Measurements from ENCODE around the gene NKRF.
A peak's percentile ranks its signal among the peaks of the same experiment; 100 is the strongest.
"Not testable (repeated sequence)": the region's sequence is repeated elsewhere in the genome, so short reads cannot be mapped to it uniquely, and the experiment has no call there.

NKRF gene

GRCh38 chrX:119646515-119646914 is 40.3 kb upstream of the NKRF start:
- no peak for DNase-seq (ENCODE audit: low read depth)
- H3K4me3 ChIP-seq (ENCODE audit: low read depth, low read length) = no peak overlapping the region
- TF ChIP-seq MAX (IDR thresholded peaks at IDR 0.05; ENCODE audit: low read depth, low read length) (no peak), POLR2A (IDR thresholded peaks at IDR 0.05; ENCODE audit: extremely low read depth, insufficient read length) (no peak), CTCF (IDR thresholded peaks at IDR 0.05; ENCODE audit: low read depth, low read length) (no peak), MYC (IDR thresholded peaks at IDR 0.05; ENCODE audit: low read depth, low read length) (no peak)

GRCh38 chrX:119643696-119644095 is 37.5 kb upstream of the NKRF start:
- DNase-seq (ENCODE audit: low read depth) = no peak
- no peak overlapping the region for H3K4me3 ChIP-seq (ENCODE audit: low read depth, low read length)
- no peak for TF ChIP-seq POLR2A (IDR thresholded peaks at IDR 0.05; ENCODE audit: extremely low read depth, insufficient read length)
- no peak for TF ChIP-seq MYC (IDR thresholded peaks at IDR 0.05; ENCODE audit: low read depth, low read length)
- no peak for TF ChIP-seq MAX (IDR thresholded peaks at IDR 0.05; ENCODE audit: low read depth, low read length)
- no peak for TF ChIP-seq CTCF (IDR thresholded peaks at IDR 0.05; ENCODE audit: low read depth, low read length)

- no peak for TF ChIP-seq POLR2A (IDR thresholded peaks at IDR 0.05; ENCODE audit: extremely low read depth, insufficient read length)
- TF ChIP-seq MYC (IDR thresholded peaks at IDR 0.05; ENCODE audit: low read depth, low read length) = no peak
- TF ChIP-seq MAX (IDR thresholded peaks at IDR 0.05; ENCODE audit: low read depth, low read length) = no peak
- no peak for TF ChIP-seq CTCF (IDR thresholded peaks at IDR 0.05; ENCODE audit: low read depth, low read length)
- no peak overlapping the region for H3K4me3 ChIP-seq (ENCODE audit: low read depth, low read length)
- peak; percentile 23 for DNase-seq (ENCODE audit: low read depth)
Observed at GRCh38 chrX:119640731-119641170, 34.5 kb upstream of the NKRF start.

GRCh38 chrX:119638725-119639471 is 32.7 kb upstream of the NKRF start:
- no peak for TF ChIP-seq MYC (IDR thresholded peaks at IDR 0.05; ENCODE audit: low read depth, low read length)
- TF ChIP-seq MAX (IDR thresholded peaks at IDR 0.05; ENCODE audit: low read depth, low read length) = no peak
- no peak for TF ChIP-seq CTCF (IDR thresholded peaks at IDR 0.05; ENCODE audit: low read depth, low read length)
- no peak for TF ChIP-seq POLR2A (IDR thresholded peaks at IDR 0.05; ENCODE audit: extremely low read depth, insufficient read length)
- no peak overlapping the region for H3K4me3 ChIP-seq (ENCODE audit: low read depth, low read length)
- no peak for DNase-seq (ENCODE audit: low read depth)

- DNase-seq (ENCODE audit: low read depth); H3K4me3 ChIP-seq (ENCODE audit: low read depth, low read length): not testable (repeated sequence)
Observed at GRCh38 chrX:119637421-119637820, 31.2 kb upstream of the NKRF start.

- no peak for DNase-seq (ENCODE audit: low read depth)
- H3K4me3 ChIP-seq (ENCODE audit: low read depth, low read length) = no peak overlapping the region
- TF ChIP-seq POLR2A (IDR thresholded peaks at IDR 0.05; ENCODE audit: extremely low read depth, insufficient read length) = no peak
- no peak for TF ChIP-seq MAX (IDR thresholded peaks at IDR 0.05; ENCODE audit: low read depth, low read length)
- TF ChIP-seq MYC (IDR thresholded peaks at IDR 0.05; ENCODE audit: low read depth, low read length) = no peak
- TF ChIP-seq CTCF (IDR thresholded peaks at IDR 0.05; ENCODE audit: low read depth, low read length) = no peak
Observed at GRCh38 chrX:119636419-119636818, 30.2 kb upstream of the NKRF start.

All from NB4 (cell line).